ENCODE results near the gene SLC2A13.

SLC2A13 gene

DNA sequence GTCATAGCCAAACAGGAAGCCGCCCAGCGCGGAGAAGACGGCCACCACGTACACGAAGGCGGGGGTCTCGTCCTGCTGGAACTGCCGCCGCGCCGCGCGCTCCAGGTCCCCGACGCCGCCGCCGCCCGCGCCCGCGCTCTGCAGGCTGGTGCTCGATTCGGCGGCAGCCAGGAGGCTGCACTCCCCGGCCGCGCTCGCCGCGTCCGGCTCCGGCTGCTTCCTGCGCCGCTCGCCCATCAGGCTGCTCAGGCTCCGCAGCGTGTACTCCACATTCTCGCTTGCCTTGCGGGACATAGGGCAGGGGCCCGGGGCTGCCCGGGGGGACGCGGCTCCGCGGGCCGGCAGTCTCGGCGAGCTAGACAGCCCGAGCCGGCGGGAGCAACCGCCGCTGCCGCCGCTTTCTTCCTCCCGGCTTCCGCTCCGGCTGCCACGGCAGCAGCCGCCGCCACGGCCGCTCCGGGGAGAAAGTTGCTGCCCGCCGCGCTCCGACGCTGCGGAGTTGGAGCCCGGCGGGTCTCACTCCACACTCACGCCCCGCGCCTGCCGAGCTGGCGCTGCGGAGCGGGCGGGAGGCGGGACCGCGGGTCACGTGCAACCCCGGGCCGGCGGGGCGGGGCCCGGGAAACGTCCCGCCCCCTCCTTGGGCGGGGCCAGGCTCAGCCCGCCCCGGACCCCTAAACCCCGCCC lies at the start of gene SLC2A13:
Gene SLC2A13, minus strand, starts transcription at position 567 of the 687 bp plus-strand sequence. Its CDS starts 273 bp downstream, at position 294.
- DNase-seq, result peak; percentile 71

- DNase-seq, result no peak
Observed at GRCh38 chr12:40154381-40154780, 48.5 kb upstream of the SLC2A13 start.

DNA sequence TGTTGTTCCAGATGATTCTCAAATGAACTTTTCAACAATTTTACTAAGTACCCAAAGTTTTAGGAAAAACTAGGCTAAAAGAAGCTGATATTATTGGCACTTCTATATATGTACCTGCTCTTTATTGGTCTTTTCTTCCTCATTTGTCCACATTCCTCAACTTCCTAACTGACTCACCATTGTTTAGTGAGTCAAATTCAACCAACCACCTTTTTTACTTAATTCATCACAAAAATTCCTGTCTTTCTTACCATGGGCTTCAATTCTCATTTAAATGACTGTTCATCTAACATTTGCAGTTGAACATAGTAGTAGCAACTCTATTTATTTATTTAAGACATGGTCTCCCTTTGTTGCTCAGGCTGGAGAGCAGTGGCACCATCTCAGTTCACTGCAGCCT lies 47.6 kb upstream of the SLC2A13 start:
- no peak for DNase-seq

DNA sequence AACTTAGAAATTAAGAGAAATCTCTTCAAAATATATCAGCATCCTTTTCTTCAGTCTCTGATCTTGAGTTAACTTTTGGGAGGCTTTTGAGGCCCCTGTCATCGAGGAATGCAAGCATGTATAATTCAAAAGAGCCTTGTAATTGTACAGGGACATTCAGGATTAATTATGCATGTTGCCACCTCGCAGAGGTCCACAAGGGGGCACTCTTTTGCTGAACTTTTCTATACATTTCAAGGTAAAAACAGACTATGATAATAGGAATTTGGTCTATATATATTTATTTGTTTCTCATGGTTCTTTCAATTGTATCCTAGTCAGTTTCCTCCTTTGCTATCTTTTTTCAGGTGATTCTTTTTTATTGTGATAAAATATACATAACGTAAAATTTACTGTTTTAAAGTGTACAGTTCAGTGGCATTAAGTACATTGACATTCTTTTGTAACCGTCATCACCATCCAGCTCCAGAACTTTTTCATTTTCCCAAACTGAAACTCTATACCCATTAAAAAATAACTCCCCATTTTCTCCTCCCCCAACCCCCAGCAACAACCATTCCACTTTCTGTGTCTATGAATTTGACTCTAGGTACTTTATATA lies 47.0 kb upstream of the SLC2A13 start:
- DNase-seq, result peak; percentile 57

DNA sequence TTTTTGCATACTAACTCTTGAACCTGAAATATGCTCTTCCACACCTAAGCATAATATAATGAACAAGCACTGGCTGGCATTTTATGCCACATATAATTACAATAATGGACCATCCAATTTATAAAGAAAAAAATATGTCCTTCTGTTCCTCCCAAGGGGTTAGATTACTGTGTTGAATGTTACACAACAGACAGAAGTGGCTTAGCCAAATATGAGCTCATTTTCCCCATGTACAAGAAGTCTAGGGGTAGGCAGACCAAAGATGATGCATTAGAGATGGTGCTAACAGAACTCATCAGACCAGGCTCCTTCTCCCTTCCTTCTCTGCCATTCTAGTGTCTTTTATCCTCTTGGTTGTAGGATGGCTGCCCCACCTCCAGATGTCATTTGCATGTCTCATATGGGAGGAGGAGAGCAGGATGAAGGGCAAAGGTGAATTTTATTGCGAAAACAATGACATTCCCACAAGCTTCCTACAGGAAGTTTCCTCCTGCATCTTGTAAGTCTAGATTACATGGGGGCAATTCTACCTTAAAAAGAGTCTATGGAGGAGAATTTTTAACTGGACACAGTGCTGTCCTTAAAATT lies 43.9 kb upstream of the SLC2A13 start:
- no peak for DNase-seq

GRCh38 chr12:40146800-40147797 lies 41.2 kb upstream of the SLC2A13 start:
- DNase-seq, result no peak

DNA sequence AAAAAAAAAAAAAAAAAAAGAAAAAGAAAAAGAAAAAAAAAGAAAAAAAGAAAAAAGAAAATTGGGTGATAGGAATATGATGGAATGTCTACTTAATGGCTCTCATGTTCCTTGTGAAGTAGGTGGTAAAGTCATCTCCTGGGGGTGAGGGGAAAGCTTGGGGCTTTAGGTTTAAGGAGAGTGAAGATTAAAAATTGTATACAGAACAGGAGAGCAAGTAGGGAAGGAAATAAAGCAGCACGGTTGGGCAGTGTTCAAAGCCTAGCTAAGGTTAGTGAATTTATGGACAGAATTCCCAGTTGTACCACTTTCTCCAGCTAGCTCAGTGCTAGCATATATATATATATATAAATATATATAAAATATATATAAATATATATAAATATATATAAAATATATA lies 40.0 kb upstream of the SLC2A13 start:
- DNase-seq, result no peak

DNA sequence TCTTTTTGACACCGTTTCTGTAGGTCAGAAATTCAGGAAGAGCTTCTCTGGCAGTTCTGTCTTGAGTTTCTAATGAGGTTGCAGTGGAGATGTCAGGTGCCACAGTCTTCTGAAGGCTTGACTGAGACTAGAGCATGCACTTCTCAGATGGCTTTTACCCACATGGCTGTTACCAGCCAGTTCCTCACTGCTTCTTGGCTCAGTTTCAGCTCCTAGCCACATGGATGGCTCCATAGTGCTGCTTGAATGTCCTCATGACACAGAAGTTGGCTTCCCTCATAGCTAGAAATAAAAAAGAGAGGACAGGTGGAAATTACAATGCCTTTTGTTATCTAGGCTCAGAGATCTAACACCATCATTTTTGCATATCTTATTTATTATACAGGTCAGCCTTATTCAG lies 38.1 kb upstream of the SLC2A13 start:
- DNase-seq, result no peak

- DNase-seq, result no peak
Observed at GRCh38 chr12:40142001-40142744, 36.3 kb upstream of the SLC2A13 start.

- no peak for DNase-seq
Observed at GRCh38 chr12:40138526-40138925, 32.6 kb upstream of the SLC2A13 start.

- DNase-seq, result peak; percentile 8
Observed at GRCh38 chr12:40137252-40137651, 31.4 kb upstream of the SLC2A13 start.

DNA sequence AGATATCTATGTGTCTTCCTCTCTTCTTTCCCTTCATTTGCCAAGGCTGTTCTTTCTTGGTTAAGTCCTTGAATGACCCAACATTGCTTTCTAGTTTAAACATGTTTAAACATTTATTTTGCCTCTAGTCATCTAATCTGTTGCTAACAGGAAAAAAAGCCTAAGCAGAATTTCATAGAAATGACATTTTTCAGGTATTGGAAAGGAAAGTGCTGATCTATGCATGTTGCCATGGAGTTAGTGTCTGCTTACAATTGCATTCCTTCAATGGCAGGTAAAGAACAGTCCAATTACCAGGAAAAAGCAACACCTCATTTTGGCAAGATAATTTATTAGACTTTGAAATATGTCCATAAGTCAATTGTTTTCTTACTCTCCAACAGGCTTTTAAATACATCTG lies 21.5 kb upstream of the SLC2A13 start:
- no peak for DNase-seq

DNA sequence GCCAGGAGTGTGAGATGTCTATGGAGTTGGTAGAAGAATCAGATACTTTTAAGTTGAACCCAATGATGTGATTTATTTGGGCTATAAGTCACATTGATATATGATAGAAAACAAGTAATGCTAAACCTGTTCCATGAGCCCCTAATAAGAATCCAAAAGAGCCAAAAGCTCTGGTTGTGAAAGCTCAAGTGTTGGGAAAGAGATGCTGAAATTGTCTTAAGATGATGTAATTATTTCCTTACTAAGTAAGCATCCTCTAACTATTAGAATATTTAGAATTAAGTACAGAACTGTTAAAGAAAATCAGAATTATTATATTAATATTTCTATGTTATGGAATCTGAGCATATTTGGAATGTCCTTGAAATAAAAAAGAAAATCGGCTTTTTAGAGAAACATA lies 17.6 kb upstream of the SLC2A13 start:
- DNase-seq, result no peak

DNA sequence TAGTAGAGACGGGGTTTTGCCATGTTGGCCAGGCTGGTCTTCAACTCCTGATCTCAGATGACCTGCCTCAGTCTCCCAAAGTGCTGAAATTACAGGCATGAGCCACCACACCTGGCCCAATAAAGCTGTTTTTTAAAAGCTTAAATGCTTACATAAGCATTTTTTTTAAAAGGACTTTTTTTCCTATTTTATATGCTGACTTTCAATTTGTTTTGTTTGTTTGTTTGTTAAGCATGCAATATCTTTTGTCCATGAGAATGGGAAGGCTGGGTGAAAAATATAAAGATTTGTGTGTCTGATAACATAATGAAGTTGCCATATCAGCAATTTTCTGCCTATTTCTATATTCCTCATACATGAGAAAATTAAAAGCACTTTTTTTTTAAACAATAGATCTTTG lies 17.0 kb upstream of the SLC2A13 start:
- DNase-seq, result no peak

- DNase-seq, result no peak
Observed at GRCh38 chr12:40117818-40118217, 11.9 kb upstream of the SLC2A13 start.

DNA sequence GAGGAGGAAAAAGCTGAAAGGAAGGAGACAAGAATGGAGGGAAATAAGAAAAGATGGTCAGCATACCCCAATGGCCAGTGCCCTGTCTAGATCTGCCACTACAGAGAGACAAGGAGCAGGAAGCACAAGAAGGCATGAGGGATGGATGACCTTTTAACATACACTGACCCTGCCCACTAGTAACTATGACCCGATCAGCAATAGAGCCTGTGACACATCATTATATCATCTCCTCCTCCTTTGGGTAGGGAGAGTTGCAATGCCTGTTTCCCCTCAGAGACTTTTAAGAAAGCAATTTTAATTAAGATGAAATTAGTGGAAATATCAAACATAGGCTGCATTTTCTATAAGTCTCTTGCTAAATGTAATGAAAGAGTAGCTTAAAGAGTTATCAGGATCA lies 4.7 kb upstream of the SLC2A13 start:
- no peak for DNase-seq

DNA sequence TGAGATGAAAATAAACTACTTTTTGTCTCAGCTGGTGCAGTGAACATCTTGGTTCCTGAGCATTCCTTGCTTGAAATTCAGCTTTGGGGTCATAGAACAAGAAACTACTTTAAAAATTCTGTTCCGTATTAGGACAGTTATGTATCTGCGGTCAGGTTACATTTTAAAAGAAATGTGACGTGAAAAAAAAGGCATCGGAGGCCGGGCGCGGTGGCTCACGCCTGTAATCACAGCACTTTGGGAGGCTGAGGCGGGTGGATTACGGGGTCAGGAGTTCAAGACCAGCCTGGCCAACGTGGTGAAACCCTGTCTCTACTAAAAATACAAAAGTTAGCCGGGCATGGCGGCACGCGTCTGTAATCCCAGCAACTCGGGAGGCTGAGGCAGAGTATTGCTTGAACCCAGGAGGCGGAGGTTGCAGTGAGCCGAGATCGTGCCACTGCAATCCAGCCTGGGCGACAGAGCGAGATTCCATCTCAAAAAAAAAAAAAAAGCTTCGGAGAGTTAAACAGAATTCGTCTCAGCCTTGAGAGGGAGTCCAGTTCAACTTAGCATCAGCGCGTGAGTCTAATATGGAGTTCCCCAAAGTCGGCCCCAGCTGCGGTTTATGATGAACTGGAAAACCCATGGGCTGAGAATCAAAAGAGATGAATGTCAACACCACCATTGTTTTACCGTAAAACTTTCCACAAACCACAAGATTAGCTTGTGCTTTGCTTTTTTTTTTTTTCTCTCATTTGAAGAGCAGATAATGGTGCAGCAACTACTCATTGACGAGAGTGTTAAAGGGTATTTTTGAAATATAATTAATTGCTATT lies 2.1 kb upstream of the SLC2A13 start:
- peak; percentile 59 for DNase-seq

DNA sequence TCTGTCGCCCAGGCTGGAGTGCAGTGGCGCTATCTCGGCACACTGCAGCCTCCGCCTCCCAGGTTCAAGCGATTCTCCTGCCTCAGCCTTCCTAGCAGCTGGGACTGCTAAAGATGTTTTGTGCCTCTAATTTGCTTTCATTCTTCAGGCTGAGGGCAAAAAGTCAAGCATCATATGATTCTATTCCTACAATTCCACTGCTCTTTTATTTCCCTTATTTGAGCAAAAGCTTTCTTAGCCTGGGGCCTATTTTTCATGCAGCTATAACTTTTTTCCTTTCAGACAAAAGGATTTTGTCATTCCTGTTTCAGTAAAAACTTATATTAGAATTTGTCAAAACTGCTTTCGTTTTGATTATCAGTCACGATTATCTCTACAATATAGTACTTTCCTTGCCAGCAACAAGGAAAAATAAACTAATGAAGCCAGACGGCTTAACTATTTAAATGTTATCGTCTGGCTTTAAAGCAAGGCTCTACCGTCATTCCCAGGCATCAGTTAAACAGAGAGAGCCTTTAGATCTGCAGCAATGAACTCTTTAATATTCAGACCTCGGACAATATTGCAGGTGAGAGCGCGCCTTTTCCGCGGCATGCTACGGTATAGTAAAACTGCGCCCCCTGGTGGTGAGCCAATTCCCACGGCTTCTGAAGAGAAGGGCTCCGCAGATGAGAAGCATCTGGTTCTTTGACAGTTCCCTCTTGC lies 1.4 kb upstream of the SLC2A13 start:
- DNase-seq, result peak; percentile 91

DNA sequence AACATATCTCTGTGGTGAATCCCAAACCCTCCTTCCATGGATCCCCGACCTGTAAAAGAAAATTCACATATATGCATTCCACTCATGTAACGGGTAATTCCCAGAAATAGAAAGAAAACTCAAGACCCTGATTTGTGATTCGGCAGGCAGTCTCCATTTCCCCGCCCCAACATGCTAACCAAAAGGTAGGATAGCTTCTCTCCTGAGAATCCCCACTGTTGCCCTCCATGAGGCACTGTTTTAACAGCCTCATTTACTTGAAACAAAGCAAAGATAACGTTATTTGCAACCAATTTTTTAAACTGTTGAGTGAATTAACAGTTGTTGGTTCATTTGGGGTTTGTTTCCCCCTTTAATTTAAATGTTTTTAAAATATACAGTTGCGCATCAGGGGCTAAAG lies 774 bp upstream of the SLC2A13 start:
- DNase-seq, result no peak

GRCh38 chr12:40106202-40106533 lies 287 bp upstream of the SLC2A13 start:
- no peak for DNase-seq

- DNase-seq, result no peak
Observed at GRCh38 chr12:40105265-40105514, 691 bp downstream of the SLC2A13 start.

All from stimulated activated CD4-positive, alpha-beta T cell treated with anti-CD3 and anti-CD28 coated beads, Interleukin-4, amount 100 ng/mL, for 24 hours (primary cell).